ENCODE measurements around the gene ATXN1.

The ATXN1 gene

GRCh38 chr6:16799279-16800193 lies 38.3 kb upstream of the ATXN1 start:
- Histone ChIP-seq H2BK120ac (ENCODE audit: low read depth, low read length) (no peak overlapping the region), H3K4me2 (ENCODE audit: insufficient read depth, low read length, poor library complexity, severe bottlenecking) (no peak overlapping the region), H3K36me3 (replicated peaks in 1 of 2; ENCODE audit: control insufficient read depth in 2 of 2, insufficient read depth in 2 of 2, low read length in 2 of 2) (no peaks in the 10 kb centered on the region), H4K8ac (ENCODE audit: low read depth, low read length) (no peak overlapping the region), H3K9me3 (replicated peaks in 1 of 2; ENCODE audit: control insufficient read depth in 2 of 2, insufficient read depth in 1 of 2, low read depth in 1 of 2, low read length in 2 of 2) (no peaks in the 10 kb centered on the region), H2AK5ac (ENCODE audit: low read depth, low read length) (no peak overlapping the region), H3K9ac (ENCODE audit: low read depth, low read length, poor library complexity) (no peak overlapping the region), H4K91ac (ENCODE audit: low read depth, low read length, poor library complexity) (no peak overlapping the region), H3K4me3 (ENCODE audit: low read length in 2 of 2) (no peak overlapping the region), H3K4ac (ENCODE audit: low read length) (no peak overlapping the region), H3K27ac (replicated peaks; ENCODE audit: low read length) (no peak overlapping the region), H2AFZ (ENCODE audit: low read length) (no peak overlapping the region), H2BK5ac (ENCODE audit: low read length) (no peak overlapping the region), H2BK12ac (ENCODE audit: low read length) (no peak overlapping the region), H3K18ac (ENCODE audit: low read length) (no peak overlapping the region), H3K79me1 (ENCODE audit: low read depth, low read length) (no peaks in the 10 kb centered on the region), H2BK15ac (ENCODE audit: low read length) (no peak overlapping the region), H3K23ac (ENCODE audit: low read depth, low read length, poor library complexity) (no peak overlapping the region), H3K14ac (ENCODE audit: low read length) (no peak overlapping the region), H3K27me3 (ENCODE audit: control insufficient read depth in 3 of 3, insufficient read depth in 3 of 3, low read depth in 1 of 3, low read length in 3 of 3) (peaks cover 0 to 24% (median 7%) of the 10 kb centered on the region in 3 experiments), H3K4me1 (ENCODE audit: control insufficient read depth in 2 of 2, insufficient read depth in 1 of 2, low read depth in 1 of 2, low read length in 2 of 2) (peaks cover 6 to 7% of the 10 kb centered on the region in 2 donors)
- no peak for DNase-seq (ENCODE audit: low spot score)
- no CpG with 5 or more reads among the region's 8 CpGs for WGBS, 2 donors (ENCODE audit: extremely low coverage in 2 of 2, insufficient read length in 2 of 2, insufficient replicate concordance in 1 of 2)

GRCh38 chr6:16793828-16794412 lies 32.7 kb upstream of the ATXN1 start:
- Histone ChIP-seq H3K4me2 (ENCODE audit: insufficient read depth, low read length, poor library complexity, severe bottlenecking) (no peak overlapping the region), H3K18ac (ENCODE audit: low read length) (no peak overlapping the region), H3K9me3 (replicated peaks in 1 of 2; ENCODE audit: control insufficient read depth in 2 of 2, insufficient read depth in 1 of 2, low read depth in 1 of 2, low read length in 2 of 2) (no peaks in the 10 kb centered on the region), H3K4ac (ENCODE audit: low read length) (no peak overlapping the region), H3K79me1 (ENCODE audit: low read depth, low read length) (no peaks in the 10 kb centered on the region), H2BK120ac (ENCODE audit: low read depth, low read length) (no peak overlapping the region), H3K4me1 (ENCODE audit: control insufficient read depth in 2 of 2, insufficient read depth in 1 of 2, low read depth in 1 of 2, low read length in 2 of 2) (no peaks in the 10 kb centered on the region), H3K9ac (ENCODE audit: low read depth, low read length, poor library complexity) (no peak overlapping the region), H3K14ac (ENCODE audit: low read length) (no peak overlapping the region), H2BK12ac (ENCODE audit: low read length) (no peak overlapping the region), H4K91ac (ENCODE audit: low read depth, low read length, poor library complexity) (no peak overlapping the region), H2BK5ac (ENCODE audit: low read length) (no peak overlapping the region), H3K27me3 (ENCODE audit: control insufficient read depth in 3 of 3, insufficient read depth in 3 of 3, low read depth in 1 of 3, low read length in 3 of 3) (peaks cover 0 to 2% (median 0%) of the 10 kb centered on the region in 3 experiments), H2AK5ac (ENCODE audit: low read depth, low read length) (no peak overlapping the region), H3K27ac (replicated peaks; ENCODE audit: low read length) (no peak overlapping the region), H3K36me3 (replicated peaks in 1 of 2; ENCODE audit: control insufficient read depth in 2 of 2, insufficient read depth in 2 of 2, low read length in 2 of 2) (no peaks in the 10 kb centered on the region), H2BK15ac (ENCODE audit: low read length) (no peak overlapping the region), H4K8ac (ENCODE audit: low read depth, low read length) (no peak overlapping the region), H3K23ac (ENCODE audit: low read depth, low read length, poor library complexity) (no peak overlapping the region), H3K4me3 (ENCODE audit: low read length in 2 of 2) (no peak overlapping the region), H2AFZ (ENCODE audit: low read length) (no peak overlapping the region)
- no CpG with 5 or more reads among the region's 3 CpGs for WGBS, 2 donors (ENCODE audit: extremely low coverage in 2 of 2, insufficient read length in 2 of 2, insufficient replicate concordance in 1 of 2)
- DNase-seq (ENCODE audit: low spot score), result no peak

GRCh38 chr6:16789329-16790038 lies 28.2 kb upstream of the ATXN1 start:
- Histone ChIP-seq H2BK15ac (ENCODE audit: low read length) (no peak overlapping the region), H2BK120ac (ENCODE audit: low read depth, low read length) (no peak overlapping the region), H2BK12ac (ENCODE audit: low read length) (no peak overlapping the region), H3K4me2 (ENCODE audit: insufficient read depth, low read length, poor library complexity, severe bottlenecking) (no peak overlapping the region), H3K4me1 (ENCODE audit: control insufficient read depth in 2 of 2, insufficient read depth in 1 of 2, low read depth in 1 of 2, low read length in 2 of 2) (no peaks in the 10 kb centered on the region), H4K8ac (ENCODE audit: low read depth, low read length) (no peak overlapping the region), H4K91ac (ENCODE audit: low read depth, low read length, poor library complexity) (no peak overlapping the region), H3K14ac (ENCODE audit: low read length) (no peak overlapping the region), H2AK5ac (ENCODE audit: low read depth, low read length) (no peak overlapping the region), H2BK5ac (ENCODE audit: low read length) (no peak overlapping the region), H3K79me1 (ENCODE audit: low read depth, low read length) (no peaks in the 10 kb centered on the region), H3K23ac (ENCODE audit: low read depth, low read length, poor library complexity) (no peak overlapping the region), H3K27ac (replicated peaks; ENCODE audit: low read length) (no peak overlapping the region), H3K4me3 (ENCODE audit: low read length in 2 of 2) (no peak overlapping the region), H3K36me3 (replicated peaks in 1 of 2; ENCODE audit: control insufficient read depth in 2 of 2, insufficient read depth in 2 of 2, low read length in 2 of 2) (no peaks in the 10 kb centered on the region), H2AFZ (ENCODE audit: low read length) (no peak overlapping the region), H3K9me3 (replicated peaks in 1 of 2; ENCODE audit: control insufficient read depth in 2 of 2, insufficient read depth in 1 of 2, low read depth in 1 of 2, low read length in 2 of 2) (no peaks in the 10 kb centered on the region), H3K18ac (ENCODE audit: low read length) (peak overlapping the region; percentile 35), H3K27me3 (ENCODE audit: control insufficient read depth in 3 of 3, insufficient read depth in 3 of 3, low read depth in 1 of 3, low read length in 3 of 3) (no peaks in the 10 kb centered on the region), H3K4ac (ENCODE audit: low read length) (no peak overlapping the region), H3K9ac (ENCODE audit: low read depth, low read length, poor library complexity) (no peak overlapping the region)
- no peak for DNase-seq (ENCODE audit: low spot score)
- no CpG with 5 or more reads among the region's 2 CpGs for WGBS, 2 donors (ENCODE audit: extremely low coverage in 2 of 2, insufficient read length in 2 of 2, insufficient replicate concordance in 1 of 2)
